ENCODE measurements around the gene ZBTB16.

The ZBTB16 gene

GRCh38 chr11:114173843-114174242 is 114.3 kb downstream of the ZBTB16 start:
- no peak for TF ChIP-seq REST (IDR thresholded peaks at IDR 0.05; ENCODE audit: insufficient replicate concordance, low read depth)
- TF ChIP-seq SPI1 (IDR thresholded peaks at IDR 0.05; ENCODE audit: borderline replicate concordance, low read depth), result no peak
- no peak for TF ChIP-seq GABPA (IDR thresholded peaks at IDR 0.05; ENCODE audit: low read depth)
- TF ChIP-seq POLR2AphosphoS5 (IDR thresholded peaks at IDR 0.05; ENCODE audit: low read depth), result no peak
- TF ChIP-seq CTCF (IDR thresholded peaks at IDR 0.05; ENCODE audit: insufficient read depth, low read length), result no peak
- no peak for DNase-seq (ENCODE audit: low read depth in 1 of 2, low spot score in 1 of 2)
- Histone ChIP-seq H3K27me3 (ENCODE audit: insufficient read depth, poor library complexity, severe bottlenecking) (no peaks in the 10 kb centered on the region), H3K27ac (replicated peaks) (no peak overlapping the region), H3K4me3 (replicated peaks; ENCODE audit: insufficient read depth, low read length) (no peak overlapping the region)

- H3K27me3 ChIP-seq (ENCODE audit: insufficient read depth, poor library complexity, severe bottlenecking), result no peaks in the 10 kb centered on the region
- no peak overlapping the region for H3K27ac ChIP-seq (replicated peaks)
- no peak overlapping the region for H3K4me3 ChIP-seq (replicated peaks; ENCODE audit: insufficient read depth, low read length)
- TF ChIP-seq SPI1 (IDR thresholded peaks at IDR 0.05; ENCODE audit: borderline replicate concordance, low read depth) (no peak), POLR2AphosphoS5 (IDR thresholded peaks at IDR 0.05; ENCODE audit: low read depth) (no peak), GABPA (IDR thresholded peaks at IDR 0.05; ENCODE audit: low read depth) (no peak), CTCF (IDR thresholded peaks at IDR 0.05; ENCODE audit: insufficient read depth, low read length) (no peak), REST (IDR thresholded peaks at IDR 0.05; ENCODE audit: insufficient replicate concordance, low read depth) (no peak)
- DNase-seq (ENCODE audit: low read depth in 1 of 2, low spot score in 1 of 2), result no peak
These were observed 115.4 kb downstream of the ZBTB16 start for GRCh38 chr11:114174712-114175495.

- H3K27me3 ChIP-seq (ENCODE audit: insufficient read depth, poor library complexity, severe bottlenecking), result no peaks in the 10 kb centered on the region
- no peak overlapping the region for H3K27ac ChIP-seq (replicated peaks)
These were observed 116.2 kb downstream of the ZBTB16 start for GRCh38 chr11:114175706-114176105.

More at GRCh38 chr11:114175706-114176105, 116.2 kb downstream of the ZBTB16 start:
- H3K4me3 ChIP-seq (replicated peaks; ENCODE audit: insufficient read depth, low read length), result no peak overlapping the region
- TF ChIP-seq REST (IDR thresholded peaks at IDR 0.05; ENCODE audit: insufficient replicate concordance, low read depth) (no peak), POLR2AphosphoS5 (IDR thresholded peaks at IDR 0.05; ENCODE audit: low read depth) (no peak), GABPA (IDR thresholded peaks at IDR 0.05; ENCODE audit: low read depth) (no peak), CTCF (IDR thresholded peaks at IDR 0.05; ENCODE audit: insufficient read depth, low read length) (no peak), SPI1 (IDR thresholded peaks at IDR 0.05; ENCODE audit: borderline replicate concordance, low read depth) (no peak)
- DNase-seq (ENCODE audit: low read depth in 1 of 2, low spot score in 1 of 2), result no peak

Measured in HL-60 (cell line).